PFSK-1 (cell line): ENCODE measurements around the gene ABHD16A.

Experiments
- POLR2AphosphoS5 ChIP-seq: IDR thresholded peaks from 2 replicates; pipeline ENCODE4 v1.6.1; 2012; ENCODE audit warnings: low read depth, mild to moderate bottlenecking, control low read depth, low read length, moderate library complexity
- SIN3A ChIP-seq: IDR thresholded peaks from 2 replicates; pipeline ENCODE4 v1.6.1; 2012; ENCODE audit warnings: mild to moderate bottlenecking, low read length, moderate library complexity, borderline replicate concordance; ENCODE audit not compliant: insufficient read depth
- TF ChIP-seq, protein P1 (sequence below), 2 experiments: IDR thresholded peaks; 2 replicates each; pipeline versions ENCODE4 v1.6.1 to v1.8.0; 2011 to 2012; ENCODE audit warnings: low read depth in 2 of 2, low read length in 2 of 2, control low read depth in 1 of 2, inconsistent platforms in 1 of 2, mild to moderate bottlenecking in 1 of 2, moderate library complexity in 1 of 2; ENCODE audit not compliant: insufficient read depth in 1 of 2

DNA sequence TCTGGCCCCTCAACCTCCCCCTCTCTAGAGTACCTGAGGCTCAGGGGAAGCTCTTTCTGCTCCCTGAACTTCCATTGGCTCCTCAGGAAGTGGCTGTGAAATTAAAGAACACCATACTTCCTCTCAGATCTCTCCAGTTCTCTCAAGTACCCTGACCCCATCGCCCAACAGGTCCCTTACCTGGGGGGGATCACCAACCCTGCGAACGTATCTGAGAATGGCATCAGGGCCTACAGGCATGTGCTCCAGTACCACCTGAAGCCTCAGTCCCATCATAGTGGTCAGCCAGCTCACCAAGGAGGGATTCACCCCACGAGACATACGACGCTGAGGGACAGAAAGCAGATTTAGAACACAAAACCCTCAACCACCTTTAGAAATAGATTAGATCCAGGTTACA, 62.5 kb downstream of the ABHD16A start:
- TF ChIP-seq SIN3A: no peak
- TF ChIP-seq, protein P1, sequence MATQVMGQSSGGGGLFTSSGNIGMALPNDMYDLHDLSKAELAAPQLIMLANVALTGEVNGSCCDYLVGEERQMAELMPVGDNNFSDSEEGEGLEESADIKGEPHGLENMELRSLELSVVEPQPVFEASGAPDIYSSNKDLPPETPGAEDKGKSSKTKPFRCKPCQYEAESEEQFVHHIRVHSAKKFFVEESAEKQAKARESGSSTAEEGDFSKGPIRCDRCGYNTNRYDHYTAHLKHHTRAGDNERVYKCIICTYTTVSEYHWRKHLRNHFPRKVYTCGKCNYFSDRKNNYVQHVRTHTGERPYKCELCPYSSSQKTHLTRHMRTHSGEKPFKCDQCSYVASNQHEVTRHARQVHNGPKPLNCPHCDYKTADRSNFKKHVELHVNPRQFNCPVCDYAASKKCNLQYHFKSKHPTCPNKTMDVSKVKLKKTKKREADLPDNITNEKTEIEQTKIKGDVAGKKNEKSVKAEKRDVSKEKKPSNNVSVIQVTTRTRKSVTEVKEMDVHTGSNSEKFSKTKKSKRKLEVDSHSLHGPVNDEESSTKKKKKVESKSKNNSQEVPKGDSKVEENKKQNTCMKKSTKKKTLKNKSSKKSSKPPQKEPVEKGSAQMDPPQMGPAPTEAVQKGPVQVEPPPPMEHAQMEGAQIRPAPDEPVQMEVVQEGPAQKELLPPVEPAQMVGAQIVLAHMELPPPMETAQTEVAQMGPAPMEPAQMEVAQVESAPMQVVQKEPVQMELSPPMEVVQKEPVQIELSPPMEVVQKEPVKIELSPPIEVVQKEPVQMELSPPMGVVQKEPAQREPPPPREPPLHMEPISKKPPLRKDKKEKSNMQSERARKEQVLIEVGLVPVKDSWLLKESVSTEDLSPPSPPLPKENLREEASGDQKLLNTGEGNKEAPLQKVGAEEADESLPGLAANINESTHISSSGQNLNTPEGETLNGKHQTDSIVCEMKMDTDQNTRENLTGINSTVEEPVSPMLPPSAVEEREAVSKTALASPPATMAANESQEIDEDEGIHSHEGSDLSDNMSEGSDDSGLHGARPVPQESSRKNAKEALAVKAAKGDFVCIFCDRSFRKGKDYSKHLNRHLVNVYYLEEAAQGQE (IDR thresholded peaks at IDR 0.05; ENCODE audit: insufficient read depth in 1 of 2, low read depth in 2 of 2, low read length in 2 of 2): no peak
- no peak for TF ChIP-seq POLR2AphosphoS5
